IMR-90 (cell line): ENCODE measurements around the gene GADD45A. TPM values are rescaled to one million over a fixed set of nuclear protein-coding genes. Genes with fewer than 3 reads are reported as not detected.

Source experiments
- ATAC-seq: fragments of 200-7000 bp; cut with Tn5 transposase; 2 replicates; pipeline ENCODE4 v1.9.1; 2020; ENCODE audit warnings: low read depth, mild to moderate bottlenecking, moderate library complexity
- BruUV-seq: library from RNA; stranded (reverse); fragments of 400-500 nt; replicated peaks from 2 replicates; lab custom pipeline; 2021; lab: Mats Ljungman, UMichigan
- CTCF ChIA-PET: fragments of 300-600 bp; formaldehyde crosslinking; extraction: SDS; loops from one replicate; lab custom pipeline; 2021; ENCODE audit warnings: antibody characterized with exemption; lab: Yijun Ruan, JAX
- POLR2A ChIA-PET: fragments of 300-600 bp; sonication (Branson Sonifier 250); formaldehyde crosslinking; loops from one replicate; lab custom pipeline; 2022; ENCODE audit warnings: antibody characterized with exemption; ENCODE audit not compliant: unreplicated experiment; lab: Charles Lee
- DNase-seq: peaks from one replicate; pipeline ENCODE4 v3.0.0; 2013
- H2AFZ ChIP-seq: replicated peaks from 2 replicates; pipeline ENCODE3; 2013; ENCODE audit warnings: low read length, mild to moderate bottlenecking; ENCODE audit not compliant: poor library complexity
- H2AK5ac ChIP-seq: 2 replicates; pipeline ENCODE4 v1.6.1; 2013; ENCODE audit warnings: low read depth, low read length, inconsistent platforms
- H2AK9ac ChIP-seq: replicated peaks from 2 replicates; pipeline ENCODE3; 2013; ENCODE audit warnings: mild to moderate bottlenecking, low read depth, low read length, moderate library complexity; ENCODE audit not compliant: poor library complexity
- H2BK120ac ChIP-seq: 2 replicates; pipeline ENCODE4 v1.6.1; 2013; ENCODE audit warnings: low read depth, low read length, inconsistent platforms
- H2BK15ac ChIP-seq: 3 replicates; pipeline ENCODE4 v1.6.1; 2013; ENCODE audit warnings: low read depth, low read length, inconsistent platforms
- H2BK20ac ChIP-seq: 2 replicates; pipeline ENCODE4 v1.6.1; 2013; ENCODE audit warnings: low read depth, mild to moderate bottlenecking, inconsistent platforms, low read length, moderate library complexity
- H2BK5ac ChIP-seq: 2 replicates; pipeline ENCODE4 v1.6.1; 2013; ENCODE audit warnings: mild to moderate bottlenecking, low read depth, low read length, inconsistent platforms; ENCODE audit not compliant: poor library complexity, severe bottlenecking
- H3K14ac ChIP-seq: replicated peaks from 2 replicates; pipeline ENCODE4 v1.6.1; 2013; ENCODE audit warnings: low read depth, low read length, inconsistent platforms
- H3K18ac ChIP-seq: 2 replicates; pipeline ENCODE4 v1.6.1; 2013; ENCODE audit warnings: low read depth, low read length, control low read depth
- H3K23ac ChIP-seq: 2 replicates; pipeline ENCODE4 v1.6.1; 2013; ENCODE audit warnings: low read depth, low read length, inconsistent platforms
- H3K27ac ChIP-seq: 2 replicates; pipeline ENCODE4 v1.5.1; 2013; ENCODE audit warnings: mild to moderate bottlenecking, control low read depth, low read length; ENCODE audit not compliant: insufficient read depth
- H3K27me3 ChIP-seq: 2 replicates; pipeline ENCODE4 v1.6.1; 2013; ENCODE audit warnings: low read length; ENCODE audit not compliant: control insufficient read depth, insufficient read depth
- H3K36me3 ChIP-seq: 2 replicates; pipeline ENCODE4 v1.6.1; 2013; ENCODE audit warnings: low read length, mixed read lengths; ENCODE audit not compliant: control insufficient read depth, insufficient read depth
- H3K4ac ChIP-seq: 2 replicates; pipeline ENCODE4 v1.6.1; 2013; ENCODE audit warnings: low read depth, low read length, inconsistent platforms
- H3K4me1 ChIP-seq: 2 replicates; pipeline ENCODE4 v1.6.1; 2013; ENCODE audit warnings: low read length, mixed read lengths; ENCODE audit not compliant: control insufficient read depth, insufficient read depth
- H3K4me2 ChIP-seq: 2 replicates; pipeline ENCODE4 v1.6.1; 2013; ENCODE audit warnings: low read depth, mild to moderate bottlenecking, control low read depth, low read length, moderate library complexity
- H3K4me3 ChIP-seq: 2 replicates; pipeline ENCODE4 v1.5.1; 2013; ENCODE audit warnings: low read depth, mild to moderate bottlenecking, control low read depth, low read length, moderate library complexity; ENCODE audit not compliant: insufficient read depth
- H3K56ac ChIP-seq: 2 replicates; pipeline ENCODE4 v1.6.1; 2013; ENCODE audit warnings: low read length, inconsistent platforms; ENCODE audit not compliant: insufficient read depth; ENCODE audit errors: extremely low read depth
- H3K79me1 ChIP-seq, 2 experiments: 2 replicates each; pipeline ENCODE4 v1.6.1; 2013; ENCODE audit warnings: low read length in 2 of 2, inconsistent platforms in 1 of 2, low read depth in 1 of 2
- H3K9ac ChIP-seq: 2 replicates; pipeline ENCODE4 v1.6.1; 2013; ENCODE audit warnings: low read depth, low read length, control low read depth
- H3K9me1 ChIP-seq: 2 replicates; pipeline ENCODE4 v1.6.1; 2013; ENCODE audit warnings: low read length, inconsistent platforms; ENCODE audit not compliant: insufficient read depth
- H3K9me3 ChIP-seq: 2 replicates; pipeline ENCODE4 v1.6.1; 2013; ENCODE audit warnings: low read length; ENCODE audit not compliant: control insufficient read depth, insufficient read depth
- H4K20me1 ChIP-seq: 2 replicates; pipeline ENCODE4 v1.6.1; 2013; ENCODE audit warnings: low read length, inconsistent platforms; ENCODE audit not compliant: insufficient read depth
- H4K5ac ChIP-seq: 2 replicates; pipeline ENCODE4 v1.6.1; 2013; ENCODE audit warnings: mild to moderate bottlenecking, low read depth, low read length, control low read depth
- H4K8ac ChIP-seq, 2 experiments: 2 replicates each; pipeline ENCODE4 v1.6.1; 2013; ENCODE audit warnings: low read depth in 2 of 2, low read length in 2 of 2, control low read depth in 1 of 2, inconsistent platforms in 1 of 2
- H4K91ac ChIP-seq: 2 replicates; pipeline ENCODE4 v1.6.1; 2013; ENCODE audit warnings: low read depth, low read length, inconsistent platforms; ENCODE audit not compliant: insufficient read depth
- BHLHE40 ChIP-seq: fragments of 150-350 bp; IDR thresholded peaks from 2 replicates; pipeline ENCODE4 v1.6.1; 2016; ENCODE audit warnings: mild to moderate bottlenecking, low read depth, low read length
- CEBPB ChIP-seq: IDR thresholded peaks from 2 replicates; pipeline ENCODE4 v1.6.1; 2012; ENCODE audit warnings: low read depth, low read length, improper control_type of control experiment
- CHD1 ChIP-seq: IDR thresholded peaks from 2 replicates; pipeline ENCODE4 v1.6.1; 2012; ENCODE audit warnings: low read depth, low read length, improper control_type of control experiment
- FOS ChIP-seq: fragments of 150-350 bp; IDR thresholded peaks from 2 replicates; pipeline ENCODE4 v1.6.1; 2016; ENCODE audit warnings: low read depth, low read length
- MAFK ChIP-seq: IDR thresholded peaks from 2 replicates; pipeline ENCODE4 v1.6.1; 2012; ENCODE audit warnings: low read depth, low read length, improper control_type of control experiment
- MAZ ChIP-seq: IDR thresholded peaks from 2 replicates; pipeline ENCODE4 v1.6.1; 2012; ENCODE audit warnings: low read depth, mild to moderate bottlenecking, low read length, improper control_type of control experiment, moderate library complexity, borderline replicate concordance
- MXI1 ChIP-seq: IDR thresholded peaks from 2 replicates; pipeline ENCODE4 v1.6.1; 2012; ENCODE audit warnings: low read depth, mild to moderate bottlenecking, low read length, moderate library complexity, borderline replicate concordance
- NFE2L2 ChIP-seq: fragments of 150-350 bp; IDR thresholded peaks from 2 replicates; pipeline ENCODE4 v1.6.1; 2016; ENCODE audit warnings: low read depth, mild to moderate bottlenecking, low read length
- POLR2A ChIP-seq: IDR thresholded peaks from 2 replicates; pipeline ENCODE4 v1.6.1; 2012; ENCODE audit warnings: mild to moderate bottlenecking, low read depth, low read length
- RAD21 ChIP-seq: IDR thresholded peaks from 2 replicates; pipeline ENCODE4 v1.6.1; 2012; ENCODE audit warnings: low read length, improper control_type of control experiment
- RCOR1 ChIP-seq: IDR thresholded peaks from 2 replicates; pipeline ENCODE4 v1.6.1; 2012; ENCODE audit warnings: mild to moderate bottlenecking, low read length, improper control_type of control experiment; ENCODE audit not compliant: insufficient replicate concordance
- RFX5 ChIP-seq: IDR thresholded peaks from 2 replicates; pipeline ENCODE4 v1.8.0; 2012; ENCODE audit warnings: low read depth, mild to moderate bottlenecking, low read length, moderate library complexity
- SMC3 ChIP-seq: fragments of 150-350 bp; IDR thresholded peaks from 2 replicates; pipeline ENCODE4 v1.6.1; 2016; ENCODE audit warnings: low read depth, mild to moderate bottlenecking, antibody characterized with exemption, low read length, moderate library complexity
- WGBS, 2 experiments: methylation state at CpG; one replicate each; pipeline versions ENCODE4 v1.1.5 to v1.1.7; 2013; ENCODE audit warnings: missing lambda C conversion rate in 2 of 2; ENCODE audit not compliant: insufficient read length in 1 of 2; ENCODE audit errors: extremely low coverage in 2 of 2; 5-methylcytosine and 5-hydroxymethylcytosine counted together
- dilution Hi-C: fragments of 300-500 bp; cut with HindIII; formaldehyde crosslinking; loops from one replicate; pipeline ENCODE4 v1.14.3; 2018; ENCODE audit warnings: low sequenced_read_pairs; ENCODE audit not compliant: unreplicated experiment
- in situ Hi-C: fragments of 300-500 bp; cut with MboI; formaldehyde crosslinking; loops from 3 replicates; pipeline ENCODE4 v1.14.3; 2019; ENCODE audit warnings: low sequenced_read_pairs, inconsistent platforms, mixed read lengths
- intact Hi-C: fragments of 100-400 bp; cut with micrococcal nuclease; formaldehyde crosslinking; loops from 2 replicates; pipeline ENCODE4 v1.10.0; 2022
- polyA plus RNA-seq, 3 experiments: library from polyadenylated mRNA; depleted of rRNA; stranded (reverse); fragments of >200 nt; gene quantifications; 2 replicates each; pipeline ENCODE4 v1.2.3, GENCODE V29; 2012; ENCODE audit warnings: low replicate concordance in 1 of 3
- total RNA-seq: library from RNA; depleted of rRNA; stranded (reverse); fragments of >200 nt; gene quantifications from 2 replicates; pipeline ENCODE4 v1.2.3, GENCODE V29; 2012
- TF ChIP-seq, protein P1 (sequence below): fragments of 150-350 bp; IDR thresholded peaks from 2 replicates; pipeline ENCODE4 v1.6.1; 2017; ENCODE audit warnings: mild to moderate bottlenecking, antibody characterized with exemption, low read length, low read depth
- TF ChIP-seq, protein P2 (sequence below): conservative IDR thresholded peaks from 2 replicates; pipeline ENCODE4 v1.5.1; 2012; ENCODE audit warnings: mild to moderate bottlenecking, low read depth, low read length, improper control_type of control experiment

Gene GADD45A
- total and polyA plus RNA-seq, 2 of the 4 experiments (the other 2 are of a cell fraction): 10.9 to 114 TPM

DNA sequence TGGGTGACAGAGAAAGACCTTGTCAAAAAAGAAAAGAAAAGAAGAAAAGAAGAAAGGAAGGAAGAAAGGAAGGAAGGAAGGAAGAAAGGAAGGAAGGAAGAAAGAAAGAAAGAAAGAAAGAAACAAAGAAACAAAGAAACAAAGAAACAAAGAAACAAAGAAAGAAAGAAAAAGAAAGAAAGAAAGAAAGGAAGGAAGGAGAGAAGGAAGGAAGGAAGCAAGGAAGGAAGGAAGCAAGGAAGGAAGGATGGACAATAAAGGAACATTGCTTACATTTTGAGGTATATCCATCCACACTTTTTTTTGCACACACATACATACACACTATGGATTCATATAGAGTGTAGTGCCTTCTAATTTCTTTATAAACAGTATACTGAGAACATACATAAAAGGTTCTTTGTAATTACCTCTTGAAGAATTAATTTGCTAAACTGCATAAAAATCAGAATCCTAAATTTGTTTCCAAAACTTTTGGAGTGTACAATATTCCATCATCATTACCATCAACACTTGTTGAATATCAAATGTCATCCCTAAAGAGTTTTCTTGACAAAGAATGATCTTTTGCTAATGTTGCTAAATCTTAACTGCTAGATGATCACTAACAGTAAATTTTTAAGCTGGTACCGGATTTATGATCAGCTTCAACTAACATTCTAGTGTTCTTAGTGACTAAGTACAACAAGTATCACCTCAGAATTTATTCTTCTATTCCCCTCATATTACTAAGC lies 11.4 kb upstream of the GADD45A start:
- Histone ChIP-seq H3K9me1 (no peaks in the 10 kb centered on the region), H3K56ac (no peak overlapping the region), H2BK120ac (no peak overlapping the region), H3K9me3 (no peaks in the 10 kb centered on the region), H3K79me1 (no peaks in the 10 kb centered on the region), H2AK9ac (no peak overlapping the region), H3K36me3 (no peaks in the 10 kb centered on the region), H3K27ac (no peak overlapping the region), H3K18ac (no peak overlapping the region), H4K91ac (no peak overlapping the region), H3K4me1 (peaks cover 4% of the 10 kb centered on the region), H2BK15ac (no peak overlapping the region), H4K20me1 (no peaks in the 10 kb centered on the region), H4K5ac (no peak overlapping the region), H3K4ac (no peak overlapping the region), H3K4me2 (no peak overlapping the region), H3K23ac (no peak overlapping the region), H3K9ac (no peak overlapping the region), H3K27me3 (no peaks in the 10 kb centered on the region; the same call in 1 of the 2 replicates), H2BK20ac (no peak overlapping the region), H2AK5ac (no peak overlapping the region), H4K8ac (no peak overlapping the region), H2BK5ac (no peak overlapping the region), H3K4me3 (no peak overlapping the region), H3K14ac (no peak overlapping the region), H2AFZ (no peak overlapping the region)
- TF ChIP-seq NFE2L2 (no peak), RCOR1 (no peak), RAD21 (no peak), POLR2A (no peak), MAZ (no peak), FOS (no peak), CHD1 (no peak), CEBPB (no peak), MAFK (no peak), SMC3 (no peak), BHLHE40 (no peak), RFX5 (no peak), MXI1 (no peak)
- TF ChIP-seq, protein P1, sequence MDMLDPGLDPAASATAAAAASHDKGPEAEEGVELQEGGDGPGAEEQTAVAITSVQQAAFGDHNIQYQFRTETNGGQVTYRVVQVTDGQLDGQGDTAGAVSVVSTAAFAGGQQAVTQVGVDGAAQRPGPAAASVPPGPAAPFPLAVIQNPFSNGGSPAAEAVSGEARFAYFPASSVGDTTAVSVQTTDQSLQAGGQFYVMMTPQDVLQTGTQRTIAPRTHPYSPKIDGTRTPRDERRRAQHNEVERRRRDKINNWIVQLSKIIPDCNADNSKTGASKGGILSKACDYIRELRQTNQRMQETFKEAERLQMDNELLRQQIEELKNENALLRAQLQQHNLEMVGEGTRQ: no peak
- TF ChIP-seq, protein P2, sequence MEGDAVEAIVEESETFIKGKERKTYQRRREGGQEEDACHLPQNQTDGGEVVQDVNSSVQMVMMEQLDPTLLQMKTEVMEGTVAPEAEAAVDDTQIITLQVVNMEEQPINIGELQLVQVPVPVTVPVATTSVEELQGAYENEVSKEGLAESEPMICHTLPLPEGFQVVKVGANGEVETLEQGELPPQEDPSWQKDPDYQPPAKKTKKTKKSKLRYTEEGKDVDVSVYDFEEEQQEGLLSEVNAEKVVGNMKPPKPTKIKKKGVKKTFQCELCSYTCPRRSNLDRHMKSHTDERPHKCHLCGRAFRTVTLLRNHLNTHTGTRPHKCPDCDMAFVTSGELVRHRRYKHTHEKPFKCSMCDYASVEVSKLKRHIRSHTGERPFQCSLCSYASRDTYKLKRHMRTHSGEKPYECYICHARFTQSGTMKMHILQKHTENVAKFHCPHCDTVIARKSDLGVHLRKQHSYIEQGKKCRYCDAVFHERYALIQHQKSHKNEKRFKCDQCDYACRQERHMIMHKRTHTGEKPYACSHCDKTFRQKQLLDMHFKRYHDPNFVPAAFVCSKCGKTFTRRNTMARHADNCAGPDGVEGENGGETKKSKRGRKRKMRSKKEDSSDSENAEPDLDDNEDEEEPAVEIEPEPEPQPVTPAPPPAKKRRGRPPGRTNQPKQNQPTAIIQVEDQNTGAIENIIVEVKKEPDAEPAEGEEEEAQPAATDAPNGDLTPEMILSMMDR: no peak
- dilution Hi-C loops: no loop called here
- no peak for DNase-seq
- intact Hi-C loops: loop anchor here (5.0 kb wide), 1 partner anchor 46 kb away; no protein-coding TSS in a partner anchor
- no peak for ATAC-seq
- POLR2A ChIA-PET: interaction anchor here (2.4 kb wide), 1 partner anchor 12 kb away, joined by 8 read pairs; the partner anchor contains the start of gene GADD45A
- in situ Hi-C loops: no loop called here
- CTCF ChIA-PET: interaction anchor here (0.8 to 1.2 kb wide), 2 partner anchors 10 to 138 kb away, joined by 3 to 5 read pairs; no protein-coding TSS in a partner anchor
- no TSS peak for BruUV-seq
- no CpG with 5 or more reads among the region's 1 CpG for WGBS, 2 experiments
